Astrocyte (in vitro differentiated cells and primary cell): ENCODE data around the gene ASGR1. TPM values are rescaled to one million over a fixed set of nuclear protein-coding genes. Genes with fewer than 3 reads are reported as not detected.

Experiments used
- DNase-seq: peaks from one replicate; pipeline ENCODE4 v3.0.0-alpha.2; 2010; ENCODE audit warnings: low read depth
- FAIRE-seq: peaks from 2 replicates; lab custom pipeline; 2011; peaks lifted over from hg19 to GRCh38; lab: Jason Lieb, UNC
- H2AFZ ChIP-seq: 2 replicates; pipeline ENCODE4 v1.6.0; 2012; ENCODE audit warnings: low read depth, low read length, inconsistent platforms
- H3K27ac ChIP-seq: 2 replicates; pipeline ENCODE4 v1.5.1; 2011; ENCODE audit warnings: low read depth, low read length, inconsistent platforms
- H3K27me3 ChIP-seq: 2 replicates; pipeline ENCODE4 v1.6.0; 2011; ENCODE audit warnings: low read length, inconsistent platforms; ENCODE audit not compliant: insufficient read depth
- H3K36me3 ChIP-seq: 2 replicates; pipeline ENCODE4 v1.5.1; 2011; ENCODE audit warnings: low read length, inconsistent platforms; ENCODE audit not compliant: insufficient read depth
- H3K4me1 ChIP-seq: 2 replicates; pipeline ENCODE4 v1.5.1; 2011; ENCODE audit warnings: low read length, inconsistent platforms; ENCODE audit not compliant: insufficient read depth
- H3K4me2 ChIP-seq: 2 replicates; pipeline ENCODE4 v1.6.0; 2012; ENCODE audit warnings: low read length, inconsistent platforms
- H3K4me3 ChIP-seq: 2 replicates; pipeline ENCODE4 v1.5.1; 2011; ENCODE audit warnings: low read depth, mild to moderate bottlenecking, low read length, inconsistent platforms; ENCODE audit not compliant: insufficient read depth
- H3K79me2 ChIP-seq: 2 replicates; pipeline ENCODE4 v1.6.0; 2012; ENCODE audit warnings: mild to moderate bottlenecking, low read length, inconsistent platforms; ENCODE audit not compliant: insufficient read depth
- H3K9ac ChIP-seq: 2 replicates; pipeline ENCODE4 v1.6.0; 2012; ENCODE audit warnings: mild to moderate bottlenecking, low read length, inconsistent platforms
- H3K9me3 ChIP-seq: 2 replicates; pipeline ENCODE4 v1.5.1; 2012; ENCODE audit warnings: low read depth, mild to moderate bottlenecking, low read length, inconsistent platforms; ENCODE audit not compliant: insufficient read depth
- H4K20me1 ChIP-seq: 2 replicates; pipeline ENCODE4 v1.6.0; 2012; ENCODE audit warnings: low read length, inconsistent platforms; ENCODE audit not compliant: insufficient read depth
- H3K27ac Mint-ChIP-seq: one replicate; pipeline ENCODE4 v1.8.0; 2021; ENCODE audit warnings: mild to moderate bottlenecking, mixed read lengths; ENCODE audit not compliant: unreplicated experiment
- H3K27me3 Mint-ChIP-seq: one replicate; pipeline ENCODE4 v1.8.0; 2021; ENCODE audit warnings: low read depth, mixed read lengths; ENCODE audit not compliant: unreplicated experiment
- H3K36me3 Mint-ChIP-seq: one replicate; pipeline ENCODE4 v1.8.0; 2021; ENCODE audit warnings: low read depth, mixed read lengths; ENCODE audit not compliant: unreplicated experiment
- H3K4me1 Mint-ChIP-seq: one replicate; pipeline ENCODE4 v1.8.0; 2021; ENCODE audit warnings: low read depth, mixed read lengths; ENCODE audit not compliant: unreplicated experiment
- H3K4me3 Mint-ChIP-seq: one replicate; pipeline ENCODE4 v1.8.0; 2021; ENCODE audit warnings: mild to moderate bottlenecking, moderate library complexity, mixed read lengths; ENCODE audit not compliant: unreplicated experiment
- H3K9me3 Mint-ChIP-seq: one replicate; pipeline ENCODE4 v1.8.0; 2021; ENCODE audit warnings: mild to moderate bottlenecking, mixed read lengths; ENCODE audit not compliant: unreplicated experiment
- CTCF ChIP-seq: IDR thresholded peaks from 2 replicates; pipeline ENCODE4 v1.5.1; 2011; ENCODE audit warnings: low read depth, mild to moderate bottlenecking, inconsistent platforms, low read length, moderate library complexity; ENCODE audit not compliant: insufficient read depth
- EZH2 ChIP-seq: IDR thresholded peaks from 2 replicates; pipeline ENCODE4 v1.6.1; 2012; ENCODE audit warnings: mild to moderate bottlenecking, low read length, inconsistent platforms; ENCODE audit not compliant: insufficient read depth
- total RNA-seq: library from RNA; stranded (reverse); gene quantifications from 2 replicates; pipeline ENCODE4 v1.2.1, GENCODE V29; 2021

ASGR1 gene
- total RNA-seq, 1 donor from 2014 or later: 5.0 TPM

GRCh38 chr17:7215136-7215638 is 36.0 kb upstream of the ASGR1 start:
- Histone ChIP-seq H2AFZ (no peak overlapping the region), H3K79me2 (peaks cover 61% of the 10 kb centered on the region), H3K4me2 (peak overlapping the region; percentile 92), H3K27ac (peak overlapping the region; percentile 73), H3K4me3 (peak overlapping the region; percentile 69), H3K27me3 (no peaks in the 10 kb centered on the region), H3K9ac (peak overlapping the region; percentile 76), H3K4me1 (peaks cover 39% of the 10 kb centered on the region), H3K9me3 (no peaks in the 10 kb centered on the region), H4K20me1 (peaks cover 56% of the 10 kb centered on the region), H3K36me3 (no peaks in the 10 kb centered on the region)
- H3K9me3 Mint-ChIP-seq: no peaks in the 10 kb centered on the region
- peaks cover 9% of the 10 kb centered on the region for H3K36me3 Mint-ChIP-seq
- H3K27ac Mint-ChIP-seq: peak overlapping the region; percentile 99
- TF ChIP-seq EZH2 (no peak), CTCF (no peak)
- H3K4me3 Mint-ChIP-seq: peak overlapping the region; percentile 84
- peaks cover 32% of the 10 kb centered on the region for H3K4me1 Mint-ChIP-seq
- peak; percentile 26 for FAIRE-seq
- H3K27me3 Mint-ChIP-seq: no peaks in the 10 kb centered on the region
- DNase-seq: no peak

- Histone ChIP-seq H3K9me3 (no peaks in the 10 kb centered on the region), H3K4me1 (peaks cover 37% of the 10 kb centered on the region), H3K4me2 (peak overlapping the region; percentile 92), H3K9ac (peak overlapping the region; percentile 76), H4K20me1 (peaks cover 63% of the 10 kb centered on the region), H3K4me3 (peak overlapping the region; percentile 69), H3K79me2 (peaks cover 63% of the 10 kb centered on the region), H3K27me3 (no peaks in the 10 kb centered on the region), H3K36me3 (no peaks in the 10 kb centered on the region), H2AFZ (no peak overlapping the region), H3K27ac (peak overlapping the region; percentile 73)
- peak; percentile 88 for DNase-seq
- H3K4me3 Mint-ChIP-seq: peak overlapping the region; percentile 84
- no peak for FAIRE-seq
- TF ChIP-seq CTCF (peak; percentile 37), EZH2 (no peak)
- no peaks in the 10 kb centered on the region for H3K27me3 Mint-ChIP-seq
- H3K4me1 Mint-ChIP-seq: peaks cover 33% of the 10 kb centered on the region
- H3K9me3 Mint-ChIP-seq: no peaks in the 10 kb centered on the region
- peaks cover 12% of the 10 kb centered on the region for H3K36me3 Mint-ChIP-seq
- H3K27ac Mint-ChIP-seq: peak overlapping the region; percentile 99
These were observed 35.3 kb upstream of the ASGR1 start for GRCh38 chr17:7214300-7215135.
